Measurements from ENCODE around the gene NFE2L1.
"Not testable (repeated sequence)": the region's sequence is repeated elsewhere in the genome, so short reads cannot be mapped to it uniquely, and the experiment has no call there.

Gene NFE2L1

DNA sequence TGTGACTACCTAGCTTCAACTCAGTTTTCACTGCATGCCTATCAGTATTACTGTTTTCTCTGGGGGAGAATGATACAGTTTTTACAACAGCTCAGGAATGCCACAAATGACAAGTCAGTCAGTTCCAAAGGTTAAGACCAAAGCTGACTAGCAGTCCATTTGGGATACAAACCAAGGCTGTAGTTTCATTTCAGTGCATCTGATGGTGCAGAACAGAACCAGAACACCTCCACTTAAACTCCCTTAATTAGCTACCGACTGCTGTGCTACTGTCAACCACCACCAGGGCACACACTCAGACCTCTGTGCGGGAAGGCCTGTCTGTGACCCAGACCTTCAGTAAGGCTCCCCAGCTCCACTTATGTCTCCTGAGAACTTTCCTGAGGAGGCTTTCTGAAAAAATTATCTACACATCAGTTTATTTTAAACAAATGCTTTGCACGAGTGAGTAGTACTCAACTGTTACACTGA lies 20.4 kb downstream of the NFE2L1 start:
- peak; percentile 44 for DNase-seq (ENCODE audit: low read depth)

DNA sequence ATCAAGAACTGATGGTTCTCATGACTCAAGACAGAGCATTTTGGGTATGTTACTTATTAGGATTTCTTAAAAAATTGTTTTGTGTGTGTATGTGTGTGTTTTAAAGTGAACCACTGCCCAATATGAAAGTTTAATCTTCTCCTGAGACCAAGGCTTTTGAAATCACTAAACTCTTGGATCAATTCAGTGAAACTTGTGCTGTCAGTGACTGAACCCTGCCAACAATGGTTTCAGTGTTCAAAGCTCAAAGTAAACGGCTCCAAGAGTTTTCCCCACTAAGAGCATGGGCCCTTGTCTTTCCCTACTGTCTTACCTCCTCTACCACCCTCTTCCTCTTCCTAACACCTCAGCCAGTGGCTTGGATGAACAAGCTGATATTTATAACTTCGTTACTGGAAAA lies 22.0 kb downstream of the NFE2L1 start:
- DNase-seq (ENCODE audit: low read depth): no peak

DNA sequence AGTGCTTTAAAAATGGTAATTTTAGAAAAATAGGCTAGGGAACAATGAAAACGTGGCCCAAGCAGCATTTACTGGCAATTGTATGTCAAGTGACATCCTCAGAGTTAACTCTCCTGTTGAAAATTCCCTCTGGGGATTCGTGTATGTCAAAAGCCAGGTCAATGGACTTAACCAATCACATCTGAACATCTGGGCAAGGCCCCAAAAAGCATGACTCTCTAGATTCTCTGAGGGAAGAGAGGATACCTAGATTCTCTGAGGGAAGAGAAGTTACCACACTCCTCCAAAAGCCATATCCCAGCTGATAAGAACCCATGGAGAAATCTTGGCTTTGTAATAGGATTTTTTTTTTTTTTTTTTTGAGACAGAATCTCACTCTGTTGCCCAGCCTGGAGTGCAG lies 23.5 kb downstream of the NFE2L1 start:
- peak; percentile 82 for DNase-seq (ENCODE audit: low read depth)

DNA sequence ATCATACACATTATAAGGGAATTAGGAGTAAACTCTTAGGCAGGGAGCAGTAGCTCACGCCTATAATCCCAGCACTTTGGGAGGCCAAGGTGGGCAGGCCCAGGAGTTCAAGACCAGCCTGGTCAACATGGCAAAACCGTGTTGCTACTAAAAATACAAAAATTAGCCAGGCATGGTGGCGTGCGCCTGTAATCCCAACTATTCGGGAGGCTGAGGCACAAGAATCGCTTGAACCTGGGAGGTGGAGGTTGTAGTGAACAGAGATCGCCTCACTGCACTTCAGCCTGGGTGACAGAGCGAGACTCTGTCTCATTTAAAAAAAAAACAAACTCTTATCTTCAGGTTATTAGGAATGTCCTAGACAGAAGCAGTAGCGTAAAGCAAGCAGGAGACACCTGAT lies 24.7 kb downstream of the NFE2L1 start:
- not testable (repeated sequence) for DNase-seq (ENCODE audit: low read depth)

DNA sequence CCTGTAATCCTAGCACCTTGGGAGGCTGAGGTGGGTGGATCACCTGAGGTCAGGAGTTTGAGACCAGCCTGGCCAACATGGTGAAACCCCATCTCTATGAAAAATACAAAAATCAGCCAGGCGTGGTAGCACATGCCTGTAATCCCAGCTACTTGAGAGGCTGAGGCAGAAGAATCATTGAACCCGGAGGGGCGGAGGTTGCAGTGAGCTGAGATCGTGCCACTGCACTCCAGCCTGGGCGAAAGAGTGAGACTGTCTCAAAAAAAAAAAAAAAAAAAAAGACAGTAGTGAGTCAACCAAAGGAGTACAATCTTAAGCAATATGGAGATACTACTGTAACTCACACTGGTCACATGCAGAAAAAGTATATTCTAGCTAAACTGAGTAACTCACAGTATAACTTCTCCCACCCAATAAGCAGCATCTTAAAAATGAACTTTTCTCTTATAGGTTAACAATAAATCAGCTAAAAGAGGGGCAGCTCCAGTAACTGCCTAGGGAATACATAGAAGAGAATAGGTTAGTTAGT lies 25.5 kb downstream of the NFE2L1 start:
- DNase-seq (ENCODE audit: low read depth): peak; percentile 73

DNA sequence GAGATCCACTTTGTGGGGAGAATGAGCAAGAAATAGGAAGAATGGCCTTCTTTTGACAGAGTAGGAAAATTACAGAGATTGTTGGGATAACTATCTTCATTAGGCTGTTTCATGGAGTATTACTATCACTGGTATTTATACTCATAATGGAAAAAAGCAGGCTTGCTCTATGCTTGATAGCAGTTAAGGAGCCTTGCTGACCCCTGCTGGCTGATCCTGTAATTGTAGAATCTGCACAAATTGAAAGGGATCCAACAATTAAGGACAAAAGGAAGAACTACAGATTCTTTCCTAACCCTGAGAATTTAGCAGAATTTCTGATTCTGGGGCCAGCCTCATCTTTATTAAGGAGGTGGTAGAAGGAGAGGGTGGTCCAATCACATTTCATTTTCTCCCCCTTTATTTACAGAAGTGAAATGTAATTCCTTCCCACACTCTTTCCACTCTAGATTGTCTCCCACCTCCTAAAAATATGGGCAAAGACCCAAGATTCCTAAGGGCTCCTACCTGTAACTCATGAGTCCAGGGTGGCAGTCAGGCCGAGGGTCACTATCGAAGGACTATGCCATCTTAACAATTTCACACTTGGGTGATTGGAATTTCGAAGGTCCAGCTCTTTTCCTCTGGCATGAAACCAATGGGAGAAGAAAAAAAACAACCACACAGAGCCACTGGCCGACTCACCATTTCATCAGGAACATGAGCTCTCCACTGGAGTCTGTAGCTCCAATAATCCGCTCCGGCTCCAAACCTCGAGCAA lies 26.3 kb downstream of the NFE2L1 start:
- peak; percentile 73 for DNase-seq (ENCODE audit: low read depth)

DNA sequence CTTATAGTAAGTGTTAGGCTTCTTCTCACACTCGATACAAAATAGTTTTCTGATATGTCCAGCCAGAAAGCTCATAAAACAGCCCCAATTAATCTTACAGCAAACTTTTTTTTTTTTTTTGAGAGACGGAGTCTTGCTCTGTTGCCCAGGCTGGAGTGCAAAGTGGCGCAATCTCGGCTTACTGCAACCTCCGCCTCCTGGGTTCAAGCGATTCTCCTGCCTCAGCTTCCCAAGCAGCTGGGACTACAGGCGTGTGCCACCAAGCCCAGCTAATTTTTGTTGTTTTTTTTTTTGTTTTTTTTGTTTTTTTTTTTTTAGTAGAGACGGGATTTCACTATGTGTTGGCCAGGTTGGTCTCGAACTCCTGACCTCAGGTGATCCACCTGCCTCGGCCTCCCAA lies 29.0 kb downstream of the NFE2L1 start:
- not testable (repeated sequence) for DNase-seq (ENCODE audit: low read depth)

DNA sequence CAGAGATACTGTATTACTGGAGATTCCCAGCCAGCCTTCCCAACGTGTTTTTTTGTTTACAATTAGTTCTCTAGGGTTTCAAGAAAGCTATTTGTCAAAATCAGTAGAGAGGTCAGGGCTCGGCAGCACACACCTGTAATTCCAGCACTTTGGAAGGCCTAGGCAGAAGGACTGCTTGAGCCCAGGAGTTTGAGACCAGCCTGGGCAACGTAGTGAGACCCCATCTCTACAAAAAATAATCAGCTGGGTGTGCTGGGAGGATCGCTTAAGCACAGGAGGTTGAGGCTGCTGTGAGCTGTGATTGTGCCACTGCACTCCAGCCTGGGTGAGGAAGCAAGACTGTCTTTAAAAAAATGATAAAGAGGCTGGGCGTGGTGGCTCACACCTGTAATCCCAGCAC lies 33.7 kb downstream of the NFE2L1 start:
- DNase-seq (ENCODE audit: low read depth): no peak

DNA sequence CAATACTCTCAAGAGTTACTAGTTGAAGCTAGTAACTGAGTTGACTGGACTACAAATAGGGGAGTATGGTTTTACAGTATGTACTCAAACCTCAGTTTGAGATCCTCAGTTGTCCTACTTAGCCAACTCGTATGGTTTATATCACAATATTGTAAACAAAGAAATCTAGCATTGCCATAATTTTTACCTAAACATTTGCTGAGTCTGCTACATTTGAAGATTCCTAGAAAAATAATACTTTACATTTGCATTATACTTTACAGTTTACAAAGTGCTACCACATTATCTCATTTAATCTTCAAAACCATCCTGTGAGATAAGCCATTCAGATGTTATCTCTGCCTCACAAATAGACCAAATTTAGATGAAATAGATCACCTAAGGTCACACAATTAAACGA lies 36.8 kb downstream of the NFE2L1 start:
- no peak for DNase-seq (ENCODE audit: low read depth)

DNA sequence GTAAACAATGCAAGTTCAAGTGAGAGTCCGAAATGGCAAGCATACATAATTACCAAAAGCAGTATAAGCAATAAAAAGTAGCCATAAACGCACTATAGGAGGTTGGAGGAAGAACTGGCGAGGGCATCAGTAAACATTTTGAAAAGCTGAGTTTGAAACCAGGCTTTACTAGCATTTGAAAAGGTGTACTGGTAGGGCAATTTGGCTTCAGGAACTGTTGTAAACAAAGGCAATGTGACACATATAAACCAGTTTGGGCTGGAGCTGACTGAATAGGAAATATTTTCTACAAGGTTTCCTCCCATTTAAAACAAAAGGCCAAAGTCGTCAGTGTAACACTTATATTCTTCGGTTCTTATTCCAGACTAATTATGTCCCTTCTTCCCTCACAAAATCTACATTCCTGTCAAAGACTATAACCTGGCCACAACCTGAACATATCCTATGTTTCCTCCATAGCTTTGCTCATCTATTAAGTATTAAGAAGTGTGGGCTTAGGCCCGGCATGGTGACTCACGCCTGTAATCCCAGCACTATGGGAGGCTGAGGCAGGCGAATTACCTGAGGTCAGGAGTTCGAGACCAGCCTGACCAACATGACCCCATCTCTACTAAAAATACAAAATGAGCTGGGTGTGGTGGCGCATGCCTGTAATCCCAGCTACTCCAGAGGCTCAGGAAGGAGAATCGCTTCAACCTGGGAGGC lies 45.3 kb downstream of the NFE2L1 start:
- DNase-seq (ENCODE audit: low read depth): no peak

DNA sequence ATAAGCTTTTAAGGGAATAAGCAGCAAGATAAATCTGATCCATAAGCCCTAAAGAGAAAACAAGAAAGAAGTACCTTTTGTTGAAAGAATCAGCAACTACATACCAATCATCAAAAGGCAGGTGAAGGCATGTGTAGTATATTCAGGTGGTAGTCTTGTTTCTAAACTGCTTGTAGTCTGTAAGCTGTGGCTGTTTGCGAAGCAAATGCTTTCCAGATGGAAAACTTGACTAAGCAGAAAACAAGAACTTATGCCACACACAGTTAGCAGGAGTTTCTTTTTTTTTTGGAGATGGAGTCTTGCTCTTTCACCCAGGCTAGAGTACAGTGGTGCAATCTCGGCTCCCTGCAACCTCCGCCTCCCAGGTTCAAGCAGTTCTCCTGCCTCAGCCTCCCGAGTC lies 47.5 kb downstream of the NFE2L1 start:
- DNase-seq (ENCODE audit: low read depth): no peak

DNA sequence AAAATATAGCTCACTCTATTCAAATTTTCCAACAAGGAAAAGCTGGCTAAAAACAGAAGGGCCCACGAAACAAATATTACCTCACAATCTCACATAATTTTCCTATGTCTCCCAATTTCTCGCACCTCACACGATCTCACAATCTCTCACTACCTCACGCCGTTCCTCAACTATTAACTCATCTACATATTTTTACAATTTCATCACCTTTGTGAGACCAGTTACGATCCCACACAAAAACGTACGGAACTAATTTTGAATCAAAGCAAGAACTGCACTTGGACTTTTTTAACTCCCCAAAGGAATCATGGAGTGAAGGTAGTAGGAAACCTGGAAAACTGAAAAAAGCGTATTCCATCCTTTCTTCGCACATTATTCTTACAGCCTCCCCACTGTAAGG lies 52.0 kb downstream of the NFE2L1 start:
- DNase-seq (ENCODE audit: low read depth): peak; percentile 55

DNA sequence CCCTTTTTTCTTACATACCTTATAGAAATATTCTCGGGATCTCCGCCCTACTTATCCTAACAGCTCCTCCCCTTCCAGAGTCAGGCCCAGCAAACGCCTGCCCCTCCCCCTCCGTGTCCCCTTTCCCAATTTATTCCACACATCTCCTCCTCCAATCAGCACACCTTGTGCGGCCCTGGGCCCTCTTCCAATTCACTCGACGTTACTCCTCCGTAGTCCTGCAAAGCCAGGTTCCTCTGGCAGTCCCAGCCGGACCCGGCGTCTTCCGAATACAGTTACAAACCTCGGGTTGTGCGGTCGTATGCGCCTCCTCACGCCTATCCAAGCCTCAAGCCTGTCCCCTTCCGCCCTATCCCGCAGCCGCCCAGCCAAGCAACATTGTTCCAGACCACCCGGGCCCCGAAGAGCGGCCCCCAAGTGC lies 52.4 kb downstream of the NFE2L1 start:
- DNase-seq (ENCODE audit: low read depth): peak; percentile 56

DNA sequence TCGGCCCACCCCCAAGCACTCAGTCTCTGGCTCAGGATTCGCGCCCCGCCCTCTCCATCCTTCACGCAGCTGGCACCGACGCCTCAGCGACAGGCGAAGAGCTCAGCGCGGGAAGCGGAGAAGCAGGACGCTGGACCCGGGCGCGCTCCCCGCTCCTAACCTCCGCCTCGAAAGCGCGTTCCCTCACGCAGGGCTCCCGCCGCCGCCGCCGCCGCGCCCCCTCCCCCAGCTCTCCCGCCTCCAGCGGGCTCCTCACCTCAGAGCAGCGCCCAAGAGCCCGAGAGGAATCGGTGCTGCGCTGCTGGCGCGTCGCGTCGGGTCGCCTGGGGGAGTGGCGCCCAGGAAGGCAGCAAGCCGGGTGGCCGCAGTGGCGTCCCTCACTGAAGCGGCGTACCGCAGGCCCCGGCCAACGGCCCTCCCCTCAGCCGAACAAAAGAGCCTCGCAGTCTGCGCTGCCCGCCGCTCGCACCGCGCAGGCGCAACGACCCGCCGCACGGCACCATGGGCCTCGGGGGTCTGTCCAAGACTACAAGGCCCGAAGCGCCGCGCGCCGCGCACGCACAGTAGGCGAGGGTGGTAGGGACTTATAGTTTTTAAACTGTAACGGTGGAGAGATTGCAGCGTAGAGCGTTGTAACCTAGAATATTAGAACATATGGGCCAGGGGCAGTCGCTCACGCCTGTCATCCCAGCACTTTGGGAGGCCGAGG lies 53.0 kb downstream of the NFE2L1 start, which contains the start of gene CBX1:
CBX1 (minus strand) TSS at position 467 of the 709 bp plus-strand sequence. CDS start 24,474 bp downstream, outside the sequence.
- peak; percentile 92 for DNase-seq (ENCODE audit: low read depth)

DNA sequence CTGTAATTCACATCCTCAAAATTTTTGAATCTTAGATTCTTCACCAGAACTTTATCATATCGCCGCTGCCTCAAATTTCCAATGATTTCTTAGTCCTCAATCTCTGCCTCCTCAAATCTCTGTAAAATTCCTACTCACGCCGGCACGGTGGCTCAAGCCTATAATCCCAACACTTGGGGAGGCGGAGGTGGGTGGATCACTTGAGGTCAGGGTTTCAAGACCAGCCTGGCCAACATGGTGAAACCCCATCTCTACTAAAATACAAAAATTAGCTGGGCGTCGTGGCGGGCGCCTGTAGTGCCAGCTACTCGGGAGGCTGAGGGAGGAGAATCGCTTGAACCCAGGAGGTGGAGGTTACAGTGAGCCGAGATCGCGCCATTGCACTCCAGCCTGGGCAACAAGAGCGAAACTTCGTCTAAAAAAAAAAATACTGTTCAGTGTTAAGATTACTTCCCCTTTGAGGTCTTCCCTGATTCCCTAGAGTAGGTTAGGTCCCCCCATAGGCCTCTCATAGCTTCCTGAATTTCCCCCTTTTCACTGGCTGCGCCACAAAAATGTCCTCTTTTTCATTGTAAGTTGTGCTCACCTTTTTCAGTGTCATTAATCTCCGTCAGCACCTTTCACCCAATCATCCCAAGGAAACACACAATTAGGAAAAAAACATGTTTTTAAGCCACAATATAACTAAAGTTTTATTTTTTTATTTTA lies 54.0 kb downstream of the NFE2L1 start:
- DNase-seq (ENCODE audit: low read depth): no peak

DNA sequence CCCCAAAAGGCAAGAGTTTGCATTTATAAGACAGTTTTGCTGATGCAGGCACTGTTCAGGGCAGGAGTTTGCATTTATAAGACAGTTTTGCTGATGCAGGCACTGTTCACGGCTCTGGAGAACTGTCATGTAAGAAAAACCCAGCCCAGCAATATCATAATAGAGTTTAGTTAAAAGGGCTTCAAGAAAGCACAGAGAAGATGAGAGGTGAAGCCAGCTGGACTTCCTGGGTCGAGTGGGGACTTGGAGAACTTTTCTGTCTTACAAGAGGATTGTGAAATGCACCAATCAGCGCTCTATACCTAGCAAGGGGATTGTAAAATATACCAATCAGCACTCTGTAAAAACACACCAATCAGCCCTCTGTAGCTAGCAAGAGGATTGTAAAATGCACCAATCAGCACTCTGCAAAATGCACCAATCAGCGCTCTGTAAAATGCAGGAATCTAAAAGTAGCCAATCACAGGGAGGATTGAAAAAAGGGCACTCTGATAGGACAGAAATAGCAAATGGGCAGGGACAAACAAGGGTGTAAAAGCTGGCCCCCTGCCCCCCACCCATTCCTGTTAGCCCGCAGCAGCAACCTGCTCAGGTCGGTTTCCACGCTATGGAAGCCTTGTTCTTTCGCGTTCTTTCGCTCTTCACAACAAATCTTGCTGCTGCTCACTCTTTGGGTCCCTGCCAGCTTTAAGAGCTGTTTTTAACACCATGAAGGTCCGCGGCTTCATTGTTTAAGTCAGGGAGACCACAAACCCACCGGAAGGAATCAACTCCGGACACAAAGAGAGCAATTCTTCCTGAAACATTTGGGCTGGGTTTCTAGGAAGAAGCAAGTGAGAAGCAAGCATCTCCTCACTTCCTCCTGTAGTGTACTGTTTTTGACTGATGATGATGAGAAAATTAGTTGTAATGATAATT lies 54.9 kb downstream of the NFE2L1 start:
- no peak for DNase-seq (ENCODE audit: low read depth)

DNA sequence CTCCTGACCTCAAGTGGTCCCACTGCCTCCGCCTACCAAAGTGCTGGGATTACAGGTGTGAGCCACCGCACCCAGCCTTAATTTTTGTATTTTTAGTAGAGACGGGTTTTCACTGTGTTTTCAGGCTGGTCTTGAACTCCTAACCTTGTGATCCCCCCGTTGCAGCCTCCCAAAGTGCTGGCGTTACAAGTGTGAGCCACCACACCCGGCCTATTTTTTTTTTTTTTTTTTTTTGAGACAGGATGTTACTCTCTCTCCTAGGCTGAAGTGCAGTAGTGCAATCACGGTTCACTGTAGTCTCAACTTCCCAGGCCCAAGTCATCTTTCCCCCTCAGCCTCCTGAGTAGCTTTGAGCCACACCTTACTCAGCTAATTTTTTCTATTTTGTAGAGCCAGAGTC lies 56.3 kb downstream of the NFE2L1 start:
- no peak for DNase-seq (ENCODE audit: low read depth)

DNA sequence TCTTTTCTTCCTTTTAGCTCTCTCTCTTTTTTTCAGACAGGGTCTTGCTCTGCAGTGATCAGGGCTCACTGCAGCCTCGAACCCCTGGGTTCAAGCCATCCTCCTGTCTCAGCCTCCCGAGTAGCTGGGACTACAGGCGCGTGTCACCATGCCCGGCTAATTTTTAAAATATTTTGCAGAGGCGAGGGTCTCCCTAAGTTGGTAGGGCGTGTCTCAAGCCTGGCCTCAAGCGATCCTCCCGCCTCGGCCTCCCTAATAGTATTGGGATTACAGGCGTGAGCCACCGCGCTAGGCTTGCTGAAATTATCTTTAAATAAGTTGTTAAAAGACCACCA lies 58.6 kb downstream of the NFE2L1 start:
- no peak for DNase-seq (ENCODE audit: low read depth)

DNA sequence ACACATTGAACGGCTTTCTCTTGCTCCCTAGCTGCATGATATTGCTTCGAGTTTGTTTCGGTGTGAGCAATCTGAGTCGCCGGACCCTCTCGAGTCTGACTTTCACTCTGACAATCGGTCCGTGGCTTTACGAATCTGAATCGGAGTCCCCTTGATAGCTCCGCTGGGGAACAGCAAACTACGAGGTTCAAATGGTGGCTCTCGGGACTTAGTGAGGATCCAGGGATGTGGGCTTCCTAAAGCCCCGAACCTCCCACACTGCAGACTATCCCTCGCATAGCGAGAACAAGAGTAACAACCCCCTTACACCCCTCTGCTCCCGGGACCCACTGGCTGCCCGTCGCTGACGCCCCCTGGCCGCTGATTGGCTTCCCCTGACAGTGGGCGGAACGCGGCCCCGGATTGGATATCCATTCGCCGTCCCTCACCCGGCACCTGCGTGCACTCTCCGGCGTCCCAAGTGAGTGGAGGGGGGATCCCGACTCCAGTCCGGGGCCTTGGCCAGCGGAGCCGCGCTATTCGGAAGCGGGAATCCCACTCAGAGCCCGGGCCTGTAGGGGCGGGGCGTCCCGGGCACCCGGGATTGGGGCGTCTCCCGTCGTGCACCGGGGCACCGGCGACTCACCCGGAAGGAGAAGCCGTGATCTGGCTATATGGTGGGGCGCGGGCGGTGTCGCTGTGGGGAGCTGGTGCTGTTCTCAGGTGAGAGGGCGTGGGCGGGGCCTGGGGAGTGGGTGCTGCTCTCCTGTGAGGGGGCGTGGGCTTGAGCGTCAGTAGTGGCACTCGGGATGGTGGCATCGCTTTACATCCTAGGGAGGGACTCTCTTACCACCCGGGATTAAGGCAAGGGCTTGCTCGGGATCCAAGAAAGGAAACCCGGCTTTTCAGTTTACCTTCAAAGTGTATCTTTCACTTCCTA lies 59.2 kb downstream of the NFE2L1 start, which contains the start of gene SNX11:
SNX11 (plus strand) TSS at position 630 of the 919 bp plus-strand sequence. CDS start 4,278 bp downstream, outside the sequence.
- DNase-seq (ENCODE audit: low read depth): peak; percentile 70

DNA sequence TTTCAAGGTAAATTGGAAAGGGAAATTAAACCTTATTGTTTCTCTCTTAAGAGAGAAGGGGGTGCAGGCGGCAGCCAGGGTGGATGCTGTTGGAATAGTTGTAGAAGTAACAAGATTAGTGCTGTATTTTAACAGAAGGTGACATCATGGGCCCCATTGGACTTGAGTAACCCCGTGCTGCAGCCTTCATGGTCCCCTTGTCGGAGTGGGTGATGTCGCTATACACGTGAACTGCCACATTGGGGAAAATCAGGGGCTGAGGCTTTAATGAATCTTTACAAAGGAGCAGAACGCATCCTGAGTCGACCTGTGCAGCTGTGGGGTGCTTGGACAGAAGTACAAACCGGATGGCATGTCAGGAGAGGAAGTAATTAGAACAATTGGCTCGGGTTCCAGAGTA lies 62.6 kb downstream of the NFE2L1 start:
- DNase-seq (ENCODE audit: low read depth): no peak
